Measurements from ENCODE around the gene CD34.
A peak's percentile ranks its signal among the peaks of the same experiment; 100 is the strongest.
"Not testable (repeated sequence)": the region's sequence is repeated elsewhere in the genome, so short reads cannot be mapped to it uniquely, and the experiment has no call there.

Gene CD34

DNA sequence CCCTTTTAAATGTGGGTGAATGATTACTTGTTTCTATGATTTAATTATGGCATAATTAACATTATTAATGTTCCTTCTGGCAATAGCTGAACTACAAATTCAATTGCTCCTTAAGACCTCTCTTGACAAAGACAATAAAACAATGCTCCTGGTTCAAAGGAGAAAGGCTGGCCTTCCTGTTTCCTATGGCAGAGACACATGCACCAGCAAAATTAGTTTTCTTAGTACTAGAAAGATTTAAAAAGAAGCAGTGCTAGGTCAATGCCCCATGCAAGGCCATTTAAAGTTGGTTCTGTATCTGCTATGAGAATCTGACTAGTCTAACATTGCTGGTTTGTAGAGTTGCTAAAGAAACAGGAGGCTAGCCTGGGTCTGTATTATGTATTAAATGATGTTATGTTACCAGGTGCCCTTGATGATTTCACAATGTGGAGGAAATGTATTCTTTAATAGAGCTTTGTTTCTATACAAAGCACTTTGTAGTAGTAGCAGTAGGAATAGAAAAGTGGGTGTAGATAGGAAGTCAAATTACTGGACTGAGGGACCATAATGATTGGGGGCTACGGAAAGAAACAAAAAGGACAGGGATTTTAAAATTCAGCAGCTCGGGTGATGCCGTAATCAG is 38.8 kb upstream of the CD34 start:
- Histone ChIP-seq H3K36me3 (ENCODE audit: insufficient read depth, low read length) (no peaks in the 10 kb centered on the region), H3K4me3 (ENCODE audit: low read depth in 1 of 2, low read length in 2 of 2) (no peak overlapping the region), H3K4me1 (ENCODE audit: insufficient read depth, low read length) (peaks cover 6% of the 10 kb centered on the region), H3K27ac (ENCODE audit: low read depth, low read length) (no peak overlapping the region), H3K9me3 (ENCODE audit: low read length) (no peaks in the 10 kb centered on the region), H3K27me3 (ENCODE audit: control insufficient read depth in 1 of 2, insufficient read depth in 2 of 2, low read length in 2 of 2) (no peaks in the 10 kb centered on the region), H3K9ac (ENCODE audit: low read length) (no peak overlapping the region)

DNA sequence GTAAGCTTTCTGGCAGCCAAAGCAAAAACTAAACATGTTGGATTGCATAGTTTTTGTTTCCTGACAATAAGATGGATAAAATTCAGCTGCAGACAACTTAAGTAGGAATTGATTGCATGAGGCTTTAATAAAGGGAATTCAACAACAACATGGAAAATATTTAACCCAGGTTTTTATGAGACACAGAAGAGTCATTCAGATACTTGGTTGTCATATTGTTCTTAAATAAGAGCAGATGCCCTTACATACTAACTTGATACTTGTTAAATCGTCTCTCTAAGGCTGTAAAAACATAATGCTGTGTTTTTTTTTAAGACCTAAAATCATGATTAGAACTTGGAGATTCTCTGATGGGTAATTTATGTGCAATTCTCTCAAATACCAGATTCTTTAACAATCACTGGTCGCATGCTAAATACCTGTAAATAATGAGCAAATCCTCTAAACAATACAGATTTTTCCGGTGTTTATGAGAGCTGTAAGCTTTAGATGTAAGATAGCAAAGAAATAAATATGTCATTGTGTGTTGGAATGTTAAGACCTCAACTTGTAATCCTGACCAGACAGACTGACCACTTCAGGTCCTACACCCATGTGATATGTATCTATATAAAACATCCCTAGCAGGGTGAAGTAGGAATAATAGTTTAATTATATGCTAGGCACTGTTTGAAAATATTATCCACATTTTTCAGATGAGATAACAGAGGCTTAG is 37.8 kb upstream of the CD34 start:
- Histone ChIP-seq H3K27me3 (ENCODE audit: control insufficient read depth in 1 of 2, insufficient read depth in 2 of 2, low read length in 2 of 2) (no peaks in the 10 kb centered on the region), H3K4me1 (ENCODE audit: insufficient read depth, low read length) (peaks cover 6% of the 10 kb centered on the region), H3K9me3 (ENCODE audit: low read length) (no peaks in the 10 kb centered on the region), H3K36me3 (ENCODE audit: insufficient read depth, low read length) (no peaks in the 10 kb centered on the region), H3K27ac (ENCODE audit: low read depth, low read length) (no peak overlapping the region), H3K9ac (ENCODE audit: low read length) (no peak overlapping the region), H3K4me3 (ENCODE audit: low read depth in 1 of 2, low read length in 2 of 2) (no peak overlapping the region)

GRCh38 chr1:207946756-207947155 is 35.8 kb upstream of the CD34 start:
- Histone ChIP-seq H3K4me3 (ENCODE audit: low read depth in 1 of 2, low read length in 2 of 2) (no peak overlapping the region), H3K9ac (ENCODE audit: low read length) (no peak overlapping the region), H3K27ac (ENCODE audit: low read depth, low read length) (no peak overlapping the region), H3K4me1 (ENCODE audit: insufficient read depth, low read length) (peaks cover 6% of the 10 kb centered on the region), H3K27me3 (ENCODE audit: control insufficient read depth in 1 of 2, insufficient read depth in 2 of 2, low read length in 2 of 2) (no peaks in the 10 kb centered on the region), H3K36me3 (ENCODE audit: insufficient read depth, low read length) (no peaks in the 10 kb centered on the region), H3K9me3 (ENCODE audit: low read length) (no peaks in the 10 kb centered on the region)

DNA sequence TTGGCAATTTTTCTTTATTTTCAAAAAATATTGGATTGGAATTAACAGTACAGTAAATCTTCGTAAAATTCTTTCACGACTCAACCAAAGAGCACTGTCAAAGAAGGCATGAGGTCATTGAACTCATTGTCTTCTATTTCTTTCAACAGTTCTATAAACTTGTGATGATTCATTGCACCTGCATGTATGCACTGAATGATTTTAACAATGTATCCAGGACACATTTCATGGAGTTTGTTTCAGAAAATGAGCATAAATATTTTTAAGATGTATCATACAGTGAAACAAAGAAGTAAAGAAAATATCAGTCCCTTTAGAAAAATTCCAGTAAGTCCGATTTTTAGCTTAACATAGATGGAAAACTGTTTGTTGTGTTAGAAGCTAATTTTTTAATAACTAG is 33.6 kb upstream of the CD34 start:
- Histone ChIP-seq H3K27me3 (ENCODE audit: control insufficient read depth in 1 of 2, insufficient read depth in 2 of 2, low read length in 2 of 2) (no peaks in the 10 kb centered on the region), H3K4me1 (ENCODE audit: insufficient read depth, low read length) (peaks cover 6% of the 10 kb centered on the region), H3K36me3 (ENCODE audit: insufficient read depth, low read length) (no peaks in the 10 kb centered on the region), H3K9ac (ENCODE audit: low read length) (no peak overlapping the region), H3K4me3 (ENCODE audit: low read depth in 1 of 2, low read length in 2 of 2) (no peak overlapping the region), H3K27ac (ENCODE audit: low read depth, low read length) (no peak overlapping the region), H3K9me3 (ENCODE audit: low read length) (no peaks in the 10 kb centered on the region)

DNA sequence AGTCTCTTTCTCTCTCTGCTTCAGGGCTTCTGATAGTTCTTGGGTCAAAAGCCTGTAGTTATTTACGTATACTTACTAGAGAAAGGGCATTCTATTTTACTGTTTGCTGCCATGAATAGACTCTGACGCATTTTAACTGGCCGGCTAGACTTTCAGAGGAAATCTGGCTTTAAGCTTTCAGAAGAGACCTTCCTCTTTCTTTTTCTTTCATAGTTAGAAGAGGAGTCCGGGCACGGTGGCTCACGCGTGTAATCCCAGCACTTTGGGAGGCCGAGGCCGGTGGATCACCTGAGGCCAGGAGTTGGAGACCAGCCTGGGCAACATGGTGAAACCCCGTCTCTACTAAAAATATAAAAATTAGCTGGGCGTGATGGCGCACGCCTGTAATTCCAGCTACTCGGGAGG is 31.4 kb upstream of the CD34 start:
- H3K27me3 ChIP-seq (ENCODE audit: control insufficient read depth in 1 of 2, insufficient read depth in 2 of 2, low read length in 2 of 2); H3K4me1 ChIP-seq (ENCODE audit: insufficient read depth, low read length); H3K9me3 ChIP-seq (ENCODE audit: low read length); H3K9ac ChIP-seq (ENCODE audit: low read length); H3K4me3 ChIP-seq (ENCODE audit: low read depth in 1 of 2, low read length in 2 of 2); H3K36me3 ChIP-seq (ENCODE audit: insufficient read depth, low read length): not testable (repeated sequence)
- H3K27ac ChIP-seq (ENCODE audit: low read depth, low read length) = peak overlapping the region; percentile 44

- Histone ChIP-seq H3K36me3 (ENCODE audit: insufficient read depth, low read length) (no peaks in the 10 kb centered on the region), H3K9ac (ENCODE audit: low read length) (no peak overlapping the region), H3K9me3 (ENCODE audit: low read length) (no peaks in the 10 kb centered on the region), H3K27me3 (ENCODE audit: control insufficient read depth in 1 of 2, insufficient read depth in 2 of 2, low read length in 2 of 2) (no peaks in the 10 kb centered on the region), H3K4me1 (ENCODE audit: insufficient read depth, low read length) (no peaks in the 10 kb centered on the region), H3K4me3 (ENCODE audit: low read depth in 1 of 2, low read length in 2 of 2) (no peak overlapping the region), H3K27ac (ENCODE audit: low read depth, low read length) (peak overlapping the region; percentile 44)
Observed at GRCh38 chr1:207941665-207942064, 30.7 kb upstream of the CD34 start.

DNA sequence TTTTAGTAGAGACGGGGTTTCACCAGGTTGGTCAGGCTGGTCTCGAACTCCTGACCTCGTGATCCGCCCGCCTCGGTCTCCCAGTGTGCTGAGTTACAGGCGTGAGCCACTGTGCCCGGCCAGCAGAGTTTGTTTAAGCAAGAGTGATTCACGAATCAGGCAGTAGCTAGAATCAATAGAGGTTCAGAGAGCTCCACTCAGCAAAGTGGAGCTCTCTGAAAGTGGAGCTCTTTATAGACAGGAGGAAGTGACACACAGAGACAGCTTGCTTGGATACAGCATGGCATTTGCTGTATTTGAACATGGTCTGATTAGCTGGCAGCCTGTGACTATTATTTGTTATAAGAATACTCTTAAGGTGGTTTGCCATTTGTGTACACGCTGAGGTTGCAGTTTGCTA is 27.1 kb upstream of the CD34 start:
- Histone ChIP-seq H3K27me3 (ENCODE audit: control insufficient read depth in 1 of 2, insufficient read depth in 2 of 2, low read length in 2 of 2) (no peaks in the 10 kb centered on the region), H3K9ac (ENCODE audit: low read length) (no peak overlapping the region), H3K27ac (ENCODE audit: low read depth, low read length) (no peak overlapping the region), H3K4me1 (ENCODE audit: insufficient read depth, low read length) (no peaks in the 10 kb centered on the region), H3K9me3 (ENCODE audit: low read length) (no peaks in the 10 kb centered on the region), H3K36me3 (ENCODE audit: insufficient read depth, low read length) (no peaks in the 10 kb centered on the region), H3K4me3 (ENCODE audit: low read depth in 1 of 2, low read length in 2 of 2) (no peak overlapping the region)

- Histone ChIP-seq H3K9me3 (ENCODE audit: low read length) (no peaks in the 10 kb centered on the region), H3K4me1 (ENCODE audit: insufficient read depth, low read length) (no peaks in the 10 kb centered on the region), H3K36me3 (ENCODE audit: insufficient read depth, low read length) (no peaks in the 10 kb centered on the region), H3K4me3 (ENCODE audit: low read depth in 1 of 2, low read length in 2 of 2) (no peak overlapping the region), H3K9ac (ENCODE audit: low read length) (no peak overlapping the region), H3K27me3 (ENCODE audit: control insufficient read depth in 1 of 2, insufficient read depth in 2 of 2, low read length in 2 of 2) (no peaks in the 10 kb centered on the region), H3K27ac (ENCODE audit: low read depth, low read length) (no peak overlapping the region)
Observed at GRCh38 chr1:207937204-207937603, 26.3 kb upstream of the CD34 start.

GRCh38 chr1:207935166-207935583 is 24.2 kb upstream of the CD34 start:
- no peaks in the 10 kb centered on the region for H3K9me3 ChIP-seq (ENCODE audit: low read length)
- H3K4me1 ChIP-seq (ENCODE audit: insufficient read depth, low read length) = no peaks in the 10 kb centered on the region
- H3K27ac ChIP-seq (ENCODE audit: low read depth, low read length) = no peak overlapping the region
- no peak overlapping the region for H3K4me3 ChIP-seq (ENCODE audit: low read depth in 1 of 2, low read length in 2 of 2)
- H3K27me3 ChIP-seq (ENCODE audit: control insufficient read depth in 1 of 2, insufficient read depth in 2 of 2, low read length in 2 of 2) = no peaks in the 10 kb centered on the region
- no peak overlapping the region for H3K9ac ChIP-seq (ENCODE audit: low read length)
- H3K36me3 ChIP-seq (ENCODE audit: insufficient read depth, low read length) = no peaks in the 10 kb centered on the region

DNA sequence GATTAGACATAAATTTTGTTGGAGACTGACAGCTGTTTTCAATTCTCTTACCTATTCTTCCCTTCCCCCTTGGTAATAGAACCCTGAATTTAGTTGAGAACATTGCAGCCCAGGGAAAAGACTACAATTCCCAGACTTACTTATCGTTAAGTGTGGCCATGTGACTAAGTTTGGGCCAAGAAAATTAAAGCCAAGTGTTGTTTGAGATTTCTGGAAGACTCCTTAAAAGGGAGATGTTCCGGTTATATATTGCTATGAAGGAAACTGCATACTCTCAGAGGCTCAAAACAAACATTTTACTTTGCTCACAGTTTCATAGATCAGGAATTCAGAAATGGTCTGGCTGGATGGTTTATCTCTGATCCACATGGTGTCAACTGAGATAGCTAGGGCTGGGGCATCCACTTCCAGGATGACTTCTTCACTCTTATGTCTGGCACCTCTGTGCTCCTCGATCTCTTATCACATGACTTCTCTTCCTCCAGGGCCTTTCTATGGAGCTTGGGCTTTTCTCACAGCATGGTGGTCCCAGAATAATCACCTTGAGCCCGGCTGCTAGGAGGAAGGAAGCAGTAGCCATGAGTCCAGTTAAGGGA is 22.4 kb upstream of the CD34 start:
- Histone ChIP-seq H3K9ac (ENCODE audit: low read length) (no peak overlapping the region), H3K9me3 (ENCODE audit: low read length) (no peaks in the 10 kb centered on the region), H3K4me3 (ENCODE audit: low read depth in 1 of 2, low read length in 2 of 2) (no peak overlapping the region), H3K27ac (ENCODE audit: low read depth, low read length) (no peak overlapping the region), H3K4me1 (ENCODE audit: insufficient read depth, low read length) (no peaks in the 10 kb centered on the region), H3K27me3 (ENCODE audit: control insufficient read depth in 1 of 2, insufficient read depth in 2 of 2, low read length in 2 of 2) (no peaks in the 10 kb centered on the region), H3K36me3 (ENCODE audit: insufficient read depth, low read length) (no peaks in the 10 kb centered on the region)

DNA sequence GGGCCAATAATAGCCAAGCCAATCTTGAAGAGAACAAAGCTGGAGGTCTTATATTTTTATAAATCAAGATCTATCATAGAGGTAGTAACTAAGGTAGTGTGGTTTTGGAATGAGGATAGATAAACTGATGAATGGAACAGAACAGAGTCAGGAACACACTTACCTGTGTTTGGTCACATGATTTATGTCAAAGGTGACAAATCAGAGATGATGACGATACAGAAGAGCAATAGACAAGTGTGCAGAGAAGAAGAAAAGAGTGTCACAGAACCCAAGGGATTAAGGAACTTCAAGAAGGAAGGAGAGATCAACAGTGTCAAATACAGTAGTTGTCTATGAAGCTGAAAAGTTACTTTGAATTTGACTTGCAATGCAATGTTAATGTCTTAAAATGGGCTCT is 16.1 kb upstream of the CD34 start:
- Histone ChIP-seq H3K9me3 (ENCODE audit: low read length) (no peaks in the 10 kb centered on the region), H3K9ac (ENCODE audit: low read length) (no peak overlapping the region), H3K4me1 (ENCODE audit: insufficient read depth, low read length) (peaks cover 21% of the 10 kb centered on the region), H3K36me3 (ENCODE audit: insufficient read depth, low read length) (no peaks in the 10 kb centered on the region), H3K27ac (ENCODE audit: low read depth, low read length) (no peak overlapping the region), H3K27me3 (ENCODE audit: control insufficient read depth in 1 of 2, insufficient read depth in 2 of 2, low read length in 2 of 2) (no peaks in the 10 kb centered on the region), H3K4me3 (ENCODE audit: low read depth in 1 of 2, low read length in 2 of 2) (no peak overlapping the region)

DNA sequence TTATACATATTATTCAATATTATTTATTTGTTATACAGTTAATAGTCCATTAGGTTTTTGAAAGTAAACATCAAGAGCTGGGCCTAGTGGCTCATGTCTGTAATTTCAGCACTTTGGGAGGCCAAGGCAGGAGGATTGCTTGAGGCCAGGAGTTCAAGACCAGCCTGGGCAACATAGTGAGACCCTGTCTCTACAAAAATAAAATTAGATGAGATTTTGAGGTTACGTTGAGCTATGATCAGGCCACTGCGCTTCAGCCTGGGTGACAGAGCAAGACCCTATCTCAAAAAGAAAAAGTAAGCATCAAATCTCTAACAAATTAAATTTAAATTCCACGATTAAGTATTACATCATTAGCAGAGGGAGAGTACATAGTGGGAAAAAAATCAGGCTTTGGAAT is 15.0 kb upstream of the CD34 start:
- not testable (repeated sequence) for H3K27ac ChIP-seq (ENCODE audit: low read depth, low read length); H3K4me3 ChIP-seq (ENCODE audit: low read depth in 1 of 2, low read length in 2 of 2); H3K9me3 ChIP-seq (ENCODE audit: low read length); H3K36me3 ChIP-seq (ENCODE audit: insufficient read depth, low read length); H3K9ac ChIP-seq (ENCODE audit: low read length); H3K27me3 ChIP-seq (ENCODE audit: control insufficient read depth in 1 of 2, insufficient read depth in 2 of 2, low read length in 2 of 2)
- peaks cover 21% of the 10 kb centered on the region for H3K4me1 ChIP-seq (ENCODE audit: insufficient read depth, low read length)
